Gastroesophageal sphincter (tissue), 4 donors: ENCODE results near the gene CMTM8. TPM values are rescaled to one million over a fixed set of nuclear protein-coding genes. Genes with fewer than 3 reads are reported as not detected.

Experiments used
- ATAC-seq: fragments of 150-250 bp; one replicate; pipeline ENCODE4 v1.9.1; 2016; ENCODE audit warnings: mild to moderate bottlenecking, moderate library complexity
- H3K27ac ChIP-seq, 4 donors: fragments of 200-600 bp; sonication (generic) in 3 of 4; 1 replicate in 3 of 4; 2 replicates in 1 of 4; pipeline ENCODE4 v1.5.1; 2016 to 2019
- H3K27me3 ChIP-seq: fragments of 200-600 bp; sonication (generic); one replicate; pipeline ENCODE4 v1.5.1; 2019
- H3K36me3 ChIP-seq, 2 donors: fragments of 200-600 bp; sonication (generic); one replicate each; pipeline ENCODE4 v1.5.1; 2019; ENCODE audit warnings: control low read depth in 1 of 2
- H3K4me1 ChIP-seq, 3 donors: fragments of 200-600 bp; sonication (generic); 1 replicate in 2 of 3; 2 replicates in 1 of 3; pipeline ENCODE4 v1.5.1; 2016 to 2019; ENCODE audit warnings: control low read depth in 2 of 3
- H3K4me3 ChIP-seq, 2 donors: fragments of 200-600 bp; sonication (generic); one replicate each; pipeline ENCODE4 v1.5.1; 2019; ENCODE audit warnings: mild to moderate bottlenecking in 1 of 2, moderate library complexity in 1 of 2
- H3K9me3 ChIP-seq, 3 donors: fragments of 200-600 bp; sonication (generic); one replicate each; pipeline ENCODE4 v1.5.1; 2017 to 2019; ENCODE audit warnings: control low read depth in 2 of 3
- CTCF ChIP-seq, 4 experiments: fragments of 200-600 bp in 2 of 4; fragments of 450-650 bp in 2 of 4; sonication (generic) in 1 of 4; IDR thresholded peaks; one replicate each; pipeline ENCODE4 v1.5.1; 2017 to 2019; ENCODE audit warnings: antibody characterized with exemption in 4 of 4, mild to moderate bottlenecking in 2 of 4, moderate library complexity in 2 of 4
- EP300 ChIP-seq: sonication (generic); formaldehyde crosslinking; IDR thresholded peaks from one replicate; pipeline ENCODE4 v1.6.1; 2017; ENCODE audit warnings: antibody characterized with exemption, mild to moderate bottlenecking
- POLR2A ChIP-seq, 2 donors: fragments of 450-650 bp; IDR thresholded peaks; one replicate each; pipeline ENCODE4 v1.6.1; 2017; ENCODE audit warnings: antibody characterized with exemption in 2 of 2, mild to moderate bottlenecking in 2 of 2, moderate library complexity in 1 of 2
- POLR2AphosphoS5 ChIP-seq: sonication (generic); formaldehyde crosslinking; IDR thresholded peaks from one replicate; pipeline ENCODE4 v1.6.1; 2017; ENCODE audit warnings: antibody characterized with exemption
- WGBS, 2 donors: methylation state at CpG; one replicate each; pipeline ENCODE4 v1.1.5; 2018; ENCODE audit warnings: low coverage in 1 of 2; 5-methylcytosine and 5-hydroxymethylcytosine counted together
- total RNA-seq, 4 donors: library from RNA; depleted of rRNA; stranded (reverse); fragments of >200 nt; gene quantifications; one replicate each; pipeline ENCODE4 v1.1.0, GENCODE V29; 2016

Gene CMTM8
- total RNA-seq, 4 donors from 2014 or later = 1.2 to 3.1 (median 1.6) TPM

DNA sequence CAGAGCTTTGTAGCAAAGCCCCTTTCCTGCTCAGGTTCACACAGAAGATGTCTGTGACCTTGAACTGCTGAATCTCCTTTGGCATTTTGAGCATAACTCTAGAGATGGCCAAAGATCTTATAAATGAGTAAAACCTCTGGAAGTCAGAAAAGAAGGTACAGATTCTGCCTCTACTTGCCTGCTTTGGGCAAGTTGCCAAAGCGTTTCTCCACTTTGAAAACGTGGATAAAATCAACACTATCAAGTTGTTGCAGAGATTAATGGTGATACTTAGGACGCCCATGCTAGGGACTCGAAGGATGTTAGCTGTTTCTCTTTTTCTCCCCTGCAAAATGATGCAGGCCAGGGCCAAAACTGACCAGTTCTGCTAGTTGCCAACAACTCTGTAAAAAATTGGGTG, 85.1 kb downstream of the CMTM8 start:
- 49 to 59% methylated on average over 3 to 4 of the region's 4 CpGs for WGBS, 2 donors

GRCh38 chr3:32325201-32325600, 86.7 kb downstream of the CMTM8 start:
- WGBS, 2 donors = 86 to 88% methylated on average over 3 to 4 of the region's 4 CpGs
- no peaks in the 10 kb centered on the region for H3K9me3 ChIP-seq
- TF ChIP-seq CTCF (IDR thresholded peaks at IDR 0.05) = no peak
- no peak for TF ChIP-seq EP300
- no peak for TF ChIP-seq POLR2AphosphoS5
- TF ChIP-seq POLR2A (IDR thresholded peaks at IDR 0.05) = no peak

More for the DNA sequence above, 85.1 kb downstream of the CMTM8 start:
- no peak overlapping the region for H3K27ac ChIP-seq
- H3K4me3 ChIP-seq = no peak overlapping the region
- no peaks in the 10 kb centered on the region for H3K36me3 ChIP-seq
- TF ChIP-seq CTCF (IDR thresholded peaks at IDR 0.05) = no peak
- no peak for TF ChIP-seq POLR2A (IDR thresholded peaks at IDR 0.05)
- no peak for TF ChIP-seq POLR2AphosphoS5
- no peak for TF ChIP-seq EP300
- H3K27me3 ChIP-seq = no peaks in the 10 kb centered on the region
- H3K4me1 ChIP-seq = peaks cover 0 to 7% (median 0%) of the 10 kb centered on the region in 3 donors
- no peaks in the 10 kb centered on the region for H3K9me3 ChIP-seq
- no peak for ATAC-seq

DNA sequence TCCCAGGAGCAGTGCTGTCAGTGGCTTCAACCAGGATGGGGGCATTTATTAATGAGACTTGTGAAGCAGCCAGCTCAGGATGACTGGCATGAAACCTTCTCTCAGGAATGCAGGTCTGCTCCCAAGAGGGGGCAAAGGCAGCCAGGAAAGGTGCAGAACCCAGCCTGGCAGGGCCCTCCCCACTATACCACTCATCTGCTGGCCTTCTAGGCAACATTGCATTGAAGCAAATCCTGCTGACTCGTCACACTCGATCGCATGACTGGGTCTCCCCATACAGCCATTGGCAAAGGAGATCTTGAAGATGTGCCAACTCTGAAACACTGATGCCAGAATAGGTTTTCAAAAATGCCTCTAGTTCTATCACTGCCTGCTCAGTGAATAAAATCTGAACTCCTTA, 87.4 kb downstream of the CMTM8 start:
- H3K27me3 ChIP-seq = no peaks in the 10 kb centered on the region
- 86% methylated on average over 3 of the region's 3 CpGs for WGBS, 2 donors
- H3K27ac ChIP-seq = no peak overlapping the region
- ATAC-seq = no peak
- H3K4me3 ChIP-seq = no peak overlapping the region
- no peaks in the 10 kb centered on the region for H3K9me3 ChIP-seq
- peaks cover 0 to 6% (median 0%) of the 10 kb centered on the region in 3 donors for H3K4me1 ChIP-seq
- TF ChIP-seq CTCF (IDR thresholded peaks at IDR 0.05) (no peak), EP300 (no peak), POLR2AphosphoS5 (no peak), POLR2A (IDR thresholded peaks at IDR 0.05) (no peak)
- no peaks in the 10 kb centered on the region for H3K36me3 ChIP-seq

More at GRCh38 chr3:32325201-32325600, 86.7 kb downstream of the CMTM8 start:
- Histone ChIP-seq H3K27me3 (no peaks in the 10 kb centered on the region), H3K27ac (no peak overlapping the region), H3K4me3 (no peak overlapping the region), H3K4me1 (peaks cover 0 to 7% (median 0%) of the 10 kb centered on the region in 3 donors), H3K36me3 (no peaks in the 10 kb centered on the region)
- ATAC-seq = no peak

DNA sequence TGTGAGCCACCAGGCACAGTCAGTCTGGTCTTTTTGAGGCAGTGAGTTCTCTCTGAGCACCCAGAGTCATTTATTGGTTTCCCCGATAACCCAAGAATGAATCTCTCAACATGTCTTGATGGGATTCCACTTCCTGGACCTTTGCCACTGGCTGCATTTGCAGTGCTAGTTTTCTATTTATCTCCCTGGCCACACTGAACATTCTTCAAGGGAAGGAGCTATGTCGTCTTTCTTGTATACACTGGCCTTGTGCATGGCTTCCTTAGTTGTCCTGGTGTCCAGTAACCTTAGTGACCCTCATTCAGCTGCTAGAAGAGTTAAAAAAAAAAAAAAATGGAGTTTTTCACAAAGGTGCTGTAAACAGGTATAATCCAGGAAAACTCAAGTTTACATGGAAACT, 88.3 kb downstream of the CMTM8 start:
- H3K4me1 ChIP-seq = no peaks in the 10 kb centered on the region
- H3K27ac ChIP-seq = no peak overlapping the region
- H3K9me3 ChIP-seq = no peaks in the 10 kb centered on the region
- H3K27me3 ChIP-seq = no peaks in the 10 kb centered on the region
- no peak for TF ChIP-seq POLR2A (IDR thresholded peaks at IDR 0.05)
- TF ChIP-seq EP300 = no peak
- TF ChIP-seq POLR2AphosphoS5 = no peak
- no peak for TF ChIP-seq CTCF (IDR thresholded peaks at IDR 0.05)
- ATAC-seq = no peak
- 55% methylated on average over 2 of the region's 2 CpGs; no CpG with 5 or more reads in 1 of the 2 donors for WGBS, 2 donors
- H3K36me3 ChIP-seq = no peaks in the 10 kb centered on the region
- H3K4me3 ChIP-seq = no peak overlapping the region

DNA sequence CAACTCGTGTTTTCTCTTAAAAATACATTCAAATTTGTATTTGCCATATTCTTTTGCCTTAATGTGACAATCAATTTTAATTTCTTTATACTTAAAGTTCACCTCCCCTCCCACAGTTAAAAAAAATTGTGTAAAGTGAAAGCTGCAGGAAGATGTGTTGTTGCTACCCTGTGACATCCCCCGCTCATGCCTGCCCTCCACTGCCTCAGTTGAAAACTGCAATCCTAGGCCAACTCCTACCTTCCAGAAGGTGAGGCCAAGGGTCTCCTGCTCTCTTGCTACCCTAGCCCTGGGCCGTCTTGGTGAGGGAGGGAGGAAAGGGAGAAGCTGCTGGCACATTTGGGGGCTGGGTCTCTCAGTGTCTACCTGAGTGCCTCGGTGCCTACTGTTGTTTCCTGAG, 96.2 kb downstream of the CMTM8 start:
- Histone ChIP-seq H3K4me1 (no peaks in the 10 kb centered on the region), H3K27me3 (no peaks in the 10 kb centered on the region), H3K27ac (no peak overlapping the region), H3K4me3 (no peak overlapping the region), H3K36me3 (no peaks in the 10 kb centered on the region), H3K9me3 (no peaks in the 10 kb centered on the region)
- ATAC-seq = no peak
- 67 to 91% methylated on average over 1 of the region's 4 CpGs for WGBS, 2 donors
- TF ChIP-seq EP300 (no peak), CTCF (IDR thresholded peaks at IDR 0.05) (no peak), POLR2A (IDR thresholded peaks at IDR 0.05) (no peak), POLR2AphosphoS5 (no peak)
